ENCODE measurements around the gene NPR3. TPM values are rescaled to one million over a fixed set of nuclear protein-coding genes. Genes with fewer than 3 reads are reported as not detected.

NPR3 gene
- polyA plus RNA-seq, 1 of the 3 experiments (the other 2 are of a cell fraction): 35.8 TPM

- TF ChIP-seq TCF12 (IDR thresholded peaks at IDR 0.05) (no peak), FOXM1 (IDR thresholded peaks at IDR 0.05; ENCODE audit: low read depth) (no peak)
- CTCF ChIA-PET: no interaction called here
- no peak for DNase-seq
Observed at GRCh38 chr5:32831624-32832023, 120.5 kb downstream of the NPR3 start.

GRCh38 chr5:32833127-32833526 is 122.0 kb downstream of the NPR3 start:
- H3K27ac ChIP-seq (ENCODE audit: low read depth in 2 of 2, low read length in 1 of 2): peak overlapping the region in 1 of 2 experiments; percentile 41; a peak in 2 of 4 replicates
- H3K4me2 ChIP-seq: peak overlapping the region; percentile 53
- no peak for DNase-seq
- no peaks in the 10 kb centered on the region for H3K79me2 ChIP-seq (ENCODE audit: insufficient read depth)
- 54% methylated on average over 1 of the region's 1 CpG for WGBS (ENCODE audit: low lambda C conversion rate)
- H3K27me3 ChIP-seq (ENCODE audit: insufficient read depth): no peaks in the 10 kb centered on the region
- no peaks in the 10 kb centered on the region for H3K36me3 ChIP-seq (replicated peaks in 1 of 2; ENCODE audit: control insufficient read depth in 1 of 2, insufficient read depth in 2 of 2, low read length in 1 of 2)
- H3K9me3 ChIP-seq: no peaks in the 10 kb centered on the region
- no peaks in the 10 kb centered on the region for H4K20me1 ChIP-seq (ENCODE audit: insufficient read depth)
- peak overlapping the region; percentile 80; the same call in 1 of the 2 replicates for H2AFZ ChIP-seq (ENCODE audit: low read depth)
- no peak overlapping the region for H3K9ac ChIP-seq
- CTCF ChIA-PET: no interaction called here
- TF ChIP-seq POLR2AphosphoS5 (IDR thresholded peaks at IDR 0.05; ENCODE audit: low read depth, low read length) (no peak), MAX (IDR thresholded peaks at IDR 0.05; ENCODE audit: low read depth) (no peak), USF2 (IDR thresholded peaks at IDR 0.05; ENCODE audit: borderline replicate concordance, low read depth, low read length) (no peak)
- H3K9me2 ChIP-seq: no peaks in the 10 kb centered on the region
- H3K4me1 ChIP-seq (ENCODE audit: control insufficient read depth in 1 of 2, insufficient read depth in 2 of 2, low read depth in 1 of 2, low read length in 1 of 2): peaks cover 0 to 26% of the 10 kb centered on the region in 2 experiments; a peak in 2 of 4 replicates
- H3F3A ChIP-seq (replicated peaks; ENCODE audit: insufficient read depth): peaks cover 18% of the 10 kb centered on the region
- H3K4me3 ChIP-seq (ENCODE audit: low read depth in 2 of 2, low read length in 1 of 2): 0 out of 4 replicates have a peak overlapping the region, but pooled peaks of 1 of the 2 experiments have one; percentile 17
- POLR2A ChIA-PET: no interaction called here

More at GRCh38 chr5:32831624-32832023, 120.5 kb downstream of the NPR3 start:
- H3K4me1 ChIP-seq (ENCODE audit: control insufficient read depth in 1 of 2, insufficient read depth in 2 of 2, low read depth in 1 of 2, low read length in 1 of 2): peaks cover 0 to 19% of the 10 kb centered on the region in 2 experiments; a peak in 1 of 4 replicates
- H3K27me3 ChIP-seq (ENCODE audit: insufficient read depth): no peaks in the 10 kb centered on the region
- 40% methylated on average over 1 of the region's 1 CpG for WGBS (ENCODE audit: low lambda C conversion rate)
- H3K36me3 ChIP-seq (replicated peaks in 1 of 2; ENCODE audit: control insufficient read depth in 1 of 2, insufficient read depth in 2 of 2, low read length in 1 of 2): no peaks in the 10 kb centered on the region
- no peaks in the 10 kb centered on the region for H3K79me2 ChIP-seq (ENCODE audit: insufficient read depth)
- no peak overlapping the region for H3K4me3 ChIP-seq (ENCODE audit: low read depth in 2 of 2, low read length in 1 of 2)
- no peak overlapping the region for H2AFZ ChIP-seq (ENCODE audit: low read depth)
- H3K4me2 ChIP-seq: peak overlapping the region; percentile 53
- H3K9me2 ChIP-seq: no peaks in the 10 kb centered on the region
- peak overlapping the region in 1 of 2 experiments; percentile 41; a peak in 1 of 4 replicates for H3K27ac ChIP-seq (ENCODE audit: low read depth in 2 of 2, low read length in 1 of 2)
- POLR2A ChIA-PET: no interaction called here
- H3K9ac ChIP-seq: no peak overlapping the region; the same call in 1 of the 2 replicates
- no peaks in the 10 kb centered on the region for H3K9me3 ChIP-seq
- no peaks in the 10 kb centered on the region for H4K20me1 ChIP-seq (ENCODE audit: insufficient read depth)
- peaks cover 11% of the 10 kb centered on the region for H3F3A ChIP-seq (replicated peaks; ENCODE audit: insufficient read depth)

- Histone ChIP-seq H3K9me3 (no peaks in the 10 kb centered on the region), H3K79me2 (ENCODE audit: insufficient read depth) (no peaks in the 10 kb centered on the region), H3K4me1 (ENCODE audit: control insufficient read depth in 1 of 2, insufficient read depth in 2 of 2, low read depth in 1 of 2, low read length in 1 of 2) (peaks cover 0 to 28% of the 10 kb centered on the region in 2 experiments; a peak in 2 of 4 replicates), H2AFZ (ENCODE audit: low read depth) (no peak overlapping the region), H3K4me3 (ENCODE audit: low read depth in 2 of 2, low read length in 1 of 2) (no peak overlapping the region), H3F3A (replicated peaks; ENCODE audit: insufficient read depth) (peaks cover 20% of the 10 kb centered on the region), H3K27ac (ENCODE audit: low read depth in 2 of 2, low read length in 1 of 2) (no peak overlapping the region), H3K9me2 (no peaks in the 10 kb centered on the region), H3K36me3 (replicated peaks in 1 of 2; ENCODE audit: control insufficient read depth in 1 of 2, insufficient read depth in 2 of 2, low read length in 1 of 2) (no peaks in the 10 kb centered on the region), H3K4me2 (no peak overlapping the region), H3K27me3 (ENCODE audit: insufficient read depth) (no peaks in the 10 kb centered on the region), H3K9ac (no peak overlapping the region), H4K20me1 (ENCODE audit: insufficient read depth) (no peaks in the 10 kb centered on the region)
- no peak for DNase-seq
- ChIA-PET POLR2A (no interaction called here), CTCF (no interaction called here)
- TF ChIP-seq SIN3A (IDR thresholded peaks at IDR 0.05; ENCODE audit: borderline replicate concordance, low read depth, low read length) (no peak), FOSL2 (IDR thresholded peaks at IDR 0.05; ENCODE audit: borderline replicate concordance, low read depth) (no peak), USF2 (IDR thresholded peaks at IDR 0.05; ENCODE audit: borderline replicate concordance, low read depth, low read length) (no peak), FOXJ3 (CRISPR knock-in tag; IDR thresholded peaks at IDR 0.05) (no peak), PBX3 (IDR thresholded peaks at IDR 0.05) (no peak), MXI1 (IDR thresholded peaks at IDR 0.05; ENCODE audit: low read depth, low read length) (no peak), RXRA (IDR thresholded peaks at IDR 0.05; ENCODE audit: borderline replicate concordance, low read depth) (no peak), TAF1 (IDR thresholded peaks at IDR 0.05; ENCODE audit: borderline replicate concordance, low read depth, low read length) (no peak), USF1 (IDR thresholded peaks at IDR 0.05; ENCODE audit: borderline replicate concordance, low read depth) (no peak), POLR2AphosphoS5 (IDR thresholded peaks at IDR 0.05; ENCODE audit: low read depth, low read length) (no peak), CHD2 (IDR thresholded peaks at IDR 0.05; ENCODE audit: low read length, partially characterized antibody) (no peak), MAX (IDR thresholded peaks at IDR 0.05; ENCODE audit: low read depth) (no peak), CTCF (IDR thresholded peaks at IDR 0.05) (no peak)
Observed at GRCh38 chr5:32833663-32834062, 122.5 kb downstream of the NPR3 start.
